Lung (tissue), 12 donors: ENCODE data around the gene BTNL9. TPM values are rescaled to one million over a fixed set of nuclear protein-coding genes. Genes with fewer than 3 reads are reported as not detected.

Experiments
- ATAC-seq: fragments of 200-7000 bp; cut with Tn5 transposase; one replicate; pipeline ENCODE4 v1.9.1; 2020; ENCODE audit warnings: moderate number of reproducible peaks; ENCODE audit not compliant: insufficient read depth, low FRiP score
- DNase-seq, 3 donors: peaks; one replicate each; pipeline ENCODE4 v3.0.0-alpha.2; 2013 to 2017
- H3K27ac ChIP-seq, 2 donors: one replicate each; pipeline ENCODE4 v1.5.1; 2013; ENCODE audit warnings: mild to moderate bottlenecking in 2 of 2, moderate library complexity in 2 of 2, control low read depth in 1 of 2, inconsistent platforms in 1 of 2, low read depth in 1 of 2, low read length in 1 of 2
- H3K27me3 ChIP-seq, 3 donors: one replicate each; pipeline ENCODE4 v1.5.1; 2013; ENCODE audit warnings: low read length in 2 of 3; ENCODE audit not compliant: control insufficient read depth in 3 of 3, insufficient read depth in 3 of 3
- H3K36me3 ChIP-seq, 4 donors: one replicate each; pipeline ENCODE4 v1.5.1; 2013; ENCODE audit warnings: low read length in 4 of 4, mild to moderate bottlenecking in 1 of 4, moderate library complexity in 1 of 4; ENCODE audit not compliant: control insufficient read depth in 4 of 4, insufficient read depth in 4 of 4
- H3K4me1 ChIP-seq, 5 donors: one replicate each; pipeline ENCODE4 v1.5.1; 2013; ENCODE audit warnings: low read length in 5 of 5, mild to moderate bottlenecking in 2 of 5, moderate library complexity in 1 of 5; ENCODE audit not compliant: control insufficient read depth in 5 of 5, insufficient read depth in 5 of 5
- H3K4me3 ChIP-seq: one replicate; pipeline ENCODE4 v1.5.1; 2013; ENCODE audit warnings: mild to moderate bottlenecking, control low read depth, moderate library complexity
- H3K9ac ChIP-seq, 2 donors: one replicate each; pipeline ENCODE4 v1.5.1; 2013; ENCODE audit warnings: low read length in 2 of 2, control low read depth in 1 of 2; ENCODE audit not compliant: insufficient read depth in 1 of 2
- H3K9me3 ChIP-seq, 4 donors: one replicate each; pipeline ENCODE4 v1.5.1; 2013; ENCODE audit warnings: low read length in 3 of 4, mild to moderate bottlenecking in 1 of 4, moderate library complexity in 1 of 4; ENCODE audit not compliant: control insufficient read depth in 4 of 4, insufficient read depth in 3 of 4
- WGBS, 2 donors: extraction: QIAGEN DNeasy Blood & Tissue Kit; methylation state at CpG; one replicate each; pipeline ENCODE4 v1.1.7; 2013; 5-methylcytosine and 5-hydroxymethylcytosine counted together
- polyA plus RNA-seq, 2 donors: library from polyadenylated mRNA; stranded (reverse); fragments of 200-250 nt; gene quantifications; one replicate each; pipeline ENCODE4 v1.2.1, GENCODE V29; 2013
- total RNA-seq, 2 donors: library from RNA; depleted of rRNA in 1 of 2; stranded (reverse); fragments of >200 nt in 1 of 2; gene quantifications; one replicate each; pipeline ENCODE4 v1.2.1, GENCODE V29; 2014 to 2021
- TF ChIP-seq, protein P1 (sequence below): IDR thresholded peaks from 2 replicates; pipeline ENCODE4 v1.5.1; 2012; ENCODE audit warnings: mild to moderate bottlenecking; ENCODE audit errors: control extremely low read depth, extremely low read depth
- donor health status: control.
- donor health status: control.
- donor health status: Bipolar disorder and iron deficiency.
- donor health status: healthy.
- donor health status: DM: yes; HTN: yes; CAD: no.

Gene BTNL9
- total and polyA plus RNA-seq, 4 donors, result 23.5 to 73.1 (median 62.3) TPM

DNA sequence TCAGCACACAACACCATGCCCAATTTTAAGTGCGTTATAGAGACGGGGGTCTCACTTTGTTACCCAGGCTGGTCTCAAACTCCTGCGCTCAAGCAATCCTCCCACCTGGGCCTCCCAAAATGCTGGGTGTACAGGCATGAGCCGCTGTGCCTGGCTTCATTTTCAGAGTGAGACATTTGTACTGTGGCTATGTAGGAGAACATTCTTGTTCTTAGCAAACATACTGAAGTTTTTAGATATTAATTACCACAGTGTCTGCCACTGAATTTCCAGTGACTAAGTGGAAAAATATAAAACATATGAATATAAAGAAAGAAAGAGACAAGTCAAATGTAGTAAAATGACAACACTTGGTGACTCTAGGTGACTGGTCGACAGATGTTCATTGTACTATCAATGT lies 20.9 kb downstream of the BTNL9 start:
- DNase-seq (no peak), ATAC-seq (no peak)
- Histone ChIP-seq H3K9me3 (peaks cover 0 to 6% (median 0%) of the 10 kb centered on the region in 4 donors), H3K36me3 (no peaks in the 10 kb centered on the region), H3K27me3 (peaks cover 0 to 73% (median 60%) of the 10 kb centered on the region in 3 donors), H3K9ac (no peak overlapping the region), H3K4me1 (peaks cover 0 to 4% (median 0%) of the 10 kb centered on the region in 5 donors), H3K27ac (no peak overlapping the region), H3K4me3 (no peak overlapping the region)
- 88 to 92% methylated on average over 5 of the region's 5 CpGs for WGBS, 2 donors
- TF ChIP-seq, protein P1, sequence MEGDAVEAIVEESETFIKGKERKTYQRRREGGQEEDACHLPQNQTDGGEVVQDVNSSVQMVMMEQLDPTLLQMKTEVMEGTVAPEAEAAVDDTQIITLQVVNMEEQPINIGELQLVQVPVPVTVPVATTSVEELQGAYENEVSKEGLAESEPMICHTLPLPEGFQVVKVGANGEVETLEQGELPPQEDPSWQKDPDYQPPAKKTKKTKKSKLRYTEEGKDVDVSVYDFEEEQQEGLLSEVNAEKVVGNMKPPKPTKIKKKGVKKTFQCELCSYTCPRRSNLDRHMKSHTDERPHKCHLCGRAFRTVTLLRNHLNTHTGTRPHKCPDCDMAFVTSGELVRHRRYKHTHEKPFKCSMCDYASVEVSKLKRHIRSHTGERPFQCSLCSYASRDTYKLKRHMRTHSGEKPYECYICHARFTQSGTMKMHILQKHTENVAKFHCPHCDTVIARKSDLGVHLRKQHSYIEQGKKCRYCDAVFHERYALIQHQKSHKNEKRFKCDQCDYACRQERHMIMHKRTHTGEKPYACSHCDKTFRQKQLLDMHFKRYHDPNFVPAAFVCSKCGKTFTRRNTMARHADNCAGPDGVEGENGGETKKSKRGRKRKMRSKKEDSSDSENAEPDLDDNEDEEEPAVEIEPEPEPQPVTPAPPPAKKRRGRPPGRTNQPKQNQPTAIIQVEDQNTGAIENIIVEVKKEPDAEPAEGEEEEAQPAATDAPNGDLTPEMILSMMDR, result no peak

DNA sequence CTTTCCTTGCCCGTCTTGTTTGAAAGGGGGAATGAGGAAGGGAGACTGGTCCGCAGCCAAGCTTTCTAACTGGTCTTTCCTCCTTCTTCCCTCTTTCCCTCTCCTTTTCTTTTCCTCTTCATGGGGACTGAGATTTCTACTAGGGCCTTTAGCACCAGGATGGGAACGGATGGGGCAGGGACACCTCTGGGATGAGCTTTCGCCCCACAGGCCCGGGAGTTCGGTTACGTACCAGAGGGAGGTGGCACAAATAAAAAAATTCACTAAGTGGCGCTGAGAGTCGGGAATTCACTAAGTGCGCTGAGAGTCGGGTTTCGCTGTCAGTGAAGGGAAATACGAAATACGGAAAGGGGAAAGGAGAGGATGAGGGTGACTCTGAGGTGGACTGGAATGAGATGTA lies 21.6 kb downstream of the BTNL9 start:
- no peak overlapping the region for H3K9ac ChIP-seq
- no peak for ATAC-seq
- WGBS, 2 donors, result 68 to 70% methylated on average over 14 of the region's 14 CpGs
- peaks cover 0 to 4% (median 0%) of the 10 kb centered on the region in 5 donors for H3K4me1 ChIP-seq
- H3K27ac ChIP-seq, result no peak overlapping the region
- TF ChIP-seq, protein P1, result no peak
- no peak overlapping the region for H3K4me3 ChIP-seq
- peaks cover 0 to 6% (median 0%) of the 10 kb centered on the region in 4 donors for H3K9me3 ChIP-seq
- no peak for DNase-seq
- H3K27me3 ChIP-seq, result peaks cover 0 to 66% (median 53%) of the 10 kb centered on the region in 3 donors
- no peaks in the 10 kb centered on the region for H3K36me3 ChIP-seq

DNA sequence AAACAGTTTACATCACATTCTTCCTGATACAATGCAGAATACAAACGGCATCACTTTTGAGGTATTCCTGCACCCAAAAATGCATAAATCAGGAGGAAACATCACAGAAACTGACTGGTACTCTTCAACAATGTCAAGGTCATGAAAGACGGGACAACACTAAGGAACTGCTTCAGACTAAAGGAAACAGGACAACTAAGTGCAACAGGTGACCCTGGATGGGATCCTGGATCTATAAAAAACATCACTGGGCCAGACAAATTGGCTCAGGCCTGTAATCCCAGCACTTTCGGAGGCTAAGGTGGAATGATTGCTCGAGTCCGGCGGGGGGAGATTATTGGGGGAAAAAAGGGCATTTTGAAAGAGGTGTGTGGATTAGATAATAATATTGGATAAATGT lies 22.6 kb downstream of the BTNL9 start:
- TF ChIP-seq, protein P1, result no peak

DNA sequence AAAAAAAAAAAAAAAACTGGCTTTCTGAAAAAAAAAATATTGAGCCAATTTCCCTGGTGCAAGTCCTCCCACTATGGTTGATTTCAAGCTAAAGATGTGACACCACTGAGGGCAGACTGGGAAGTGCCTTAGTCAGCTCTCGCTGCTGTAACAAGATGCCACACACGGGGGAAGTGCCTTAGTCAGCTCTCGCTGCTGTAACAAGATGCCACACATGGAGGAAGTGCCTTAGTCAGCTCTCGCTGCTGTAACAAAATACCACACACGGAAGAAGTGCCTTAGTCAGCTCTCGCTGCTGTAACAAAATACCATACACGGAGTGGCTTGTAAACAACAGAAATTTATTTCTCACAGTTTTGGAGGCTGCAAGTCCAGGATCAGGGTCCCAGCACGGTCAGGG lies 23.4 kb downstream of the BTNL9 start:
- ATAC-seq (no peak), DNase-seq (no peak)
- TF ChIP-seq, protein P1, result no peak
- peaks cover 0 to 6% (median 0%) of the 10 kb centered on the region in 4 donors for H3K9me3 ChIP-seq
- H3K9ac ChIP-seq, result no peak overlapping the region
- 91 to 92% methylated on average over 8 of the region's 8 CpGs for WGBS, 2 donors
- no peaks in the 10 kb centered on the region for H3K36me3 ChIP-seq
- H3K4me3 ChIP-seq, result no peak overlapping the region
- peaks cover 0 to 4% (median 0%) of the 10 kb centered on the region in 5 donors for H3K4me1 ChIP-seq
- no peak overlapping the region for H3K27ac ChIP-seq
- peaks cover 0 to 56% (median 36%) of the 10 kb centered on the region in 3 donors for H3K27me3 ChIP-seq

More for the DNA sequence above, 22.6 kb downstream of the BTNL9 start:
- Histone ChIP-seq H3K9me3 (peaks cover 0 to 6% (median 0%) of the 10 kb centered on the region in 4 donors), H3K4me1 (peaks cover 0 to 4% (median 0%) of the 10 kb centered on the region in 5 donors), H3K4me3 (no peak overlapping the region), H3K36me3 (no peaks in the 10 kb centered on the region), H3K27me3 (peaks cover 0 to 59% (median 45%) of the 10 kb centered on the region in 3 donors), H3K9ac (no peak overlapping the region), H3K27ac (no peak overlapping the region)
- no peak for DNase-seq
- ATAC-seq, result no peak
- WGBS, 2 donors, result 84 to 90% methylated on average over 6 of the region's 6 CpGs
